ENCODE results near the gene EEF1AKMT3. TPM values are rescaled to one million over a fixed set of nuclear protein-coding genes. Genes with fewer than 3 reads are reported as not detected.

The EEF1AKMT3 gene
- total RNA-seq, 1 experiment from 2014 or later: 5.0 TPM

DNA sequence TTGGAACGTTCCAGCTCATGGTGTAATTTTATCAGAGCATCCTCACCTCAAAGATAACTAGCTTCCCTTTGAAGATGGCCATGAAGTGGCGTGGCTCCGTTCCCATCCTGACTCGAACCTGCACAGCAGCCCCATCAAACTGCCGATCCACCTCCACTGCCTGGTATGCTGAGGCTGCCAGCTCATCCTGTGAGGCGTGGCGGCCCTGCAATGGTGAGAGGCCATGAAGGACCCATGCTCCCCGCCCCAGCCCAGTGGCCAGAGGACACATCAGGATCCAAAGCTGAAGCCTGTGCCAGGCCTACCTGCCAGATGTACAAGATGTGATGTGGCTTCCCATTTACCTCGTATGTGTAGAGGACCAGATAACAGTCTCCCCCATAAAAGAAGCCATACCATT lies 34.9 kb downstream of the EEF1AKMT3 start:
- CTCF ChIA-PET: no interaction called here

More for the DNA sequence above, 34.9 kb downstream of the EEF1AKMT3 start:
- Histone ChIP-seq H3K4me2 (ENCODE audit: low read length) (no peak overlapping the region), H3K4me3 (replicated peaks in 1 of 2; ENCODE audit: low read depth in 1 of 2, low read length in 2 of 2) (no peak overlapping the region), H3K9ac (ENCODE audit: low read length) (no peak overlapping the region), H3K79me2 (ENCODE audit: insufficient read depth, low read length) (no peaks in the 10 kb centered on the region), H3K9me3 (ENCODE audit: control insufficient read depth in 1 of 2, insufficient read depth in 1 of 2, low read depth in 1 of 2, low read length in 2 of 2) (no peaks in the 10 kb centered on the region), H4K20me1 (ENCODE audit: insufficient read depth) (no peaks in the 10 kb centered on the region), H3K4me1 (ENCODE audit: control insufficient read depth in 1 of 2, insufficient read depth in 2 of 2, low read length in 2 of 2) (peaks cover 0 to 16% of the 10 kb centered on the region in 2 experiments; a peak in 2 of 4 replicates), H3K27ac (ENCODE audit: low read depth, low read length) (no peak overlapping the region), H3K36me3 (ENCODE audit: control insufficient read depth in 1 of 2, insufficient read depth in 2 of 2, low read length in 2 of 2) (no peaks in the 10 kb centered on the region), H3K9me2 (ENCODE audit: insufficient read depth) (no peaks in the 10 kb centered on the region), H2AFZ (ENCODE audit: low read depth, low read length, poor library complexity, severe bottlenecking) (no peak overlapping the region), H3K27me3 (ENCODE audit: insufficient read depth, low read length) (no peaks in the 10 kb centered on the region)
- TF ChIP-seq SIN3A (IDR thresholded peaks at IDR 0.05; ENCODE audit: low read depth) (no peak), CBX3 (IDR thresholded peaks at IDR 0.05; ENCODE audit: low read depth) (no peak), RAD21 (IDR thresholded peaks at IDR 0.05; ENCODE audit: low read depth) (no peak), EZH2 (IDR thresholded peaks at IDR 0.05) (no peak), CEBPB (IDR thresholded peaks at IDR 0.05; ENCODE audit: low read depth) (no peak), JUND (IDR thresholded peaks at IDR 0.05) (no peak), SP1 (IDR thresholded peaks at IDR 0.05; ENCODE audit: low read depth) (no peak), POLR2AphosphoS5 (IDR thresholded peaks at IDR 0.05; ENCODE audit: low read depth, low read length) (no peak), POLR2A (IDR thresholded peaks at IDR 0.05; ENCODE audit: borderline replicate concordance, extremely low read depth, insufficient read depth, insufficient read length) (no peak), ZNF274 (IDR thresholded peaks at IDR 0.05; ENCODE audit: low read depth, low read length) (no peak)
- TF ChIP-seq, protein P1, sequence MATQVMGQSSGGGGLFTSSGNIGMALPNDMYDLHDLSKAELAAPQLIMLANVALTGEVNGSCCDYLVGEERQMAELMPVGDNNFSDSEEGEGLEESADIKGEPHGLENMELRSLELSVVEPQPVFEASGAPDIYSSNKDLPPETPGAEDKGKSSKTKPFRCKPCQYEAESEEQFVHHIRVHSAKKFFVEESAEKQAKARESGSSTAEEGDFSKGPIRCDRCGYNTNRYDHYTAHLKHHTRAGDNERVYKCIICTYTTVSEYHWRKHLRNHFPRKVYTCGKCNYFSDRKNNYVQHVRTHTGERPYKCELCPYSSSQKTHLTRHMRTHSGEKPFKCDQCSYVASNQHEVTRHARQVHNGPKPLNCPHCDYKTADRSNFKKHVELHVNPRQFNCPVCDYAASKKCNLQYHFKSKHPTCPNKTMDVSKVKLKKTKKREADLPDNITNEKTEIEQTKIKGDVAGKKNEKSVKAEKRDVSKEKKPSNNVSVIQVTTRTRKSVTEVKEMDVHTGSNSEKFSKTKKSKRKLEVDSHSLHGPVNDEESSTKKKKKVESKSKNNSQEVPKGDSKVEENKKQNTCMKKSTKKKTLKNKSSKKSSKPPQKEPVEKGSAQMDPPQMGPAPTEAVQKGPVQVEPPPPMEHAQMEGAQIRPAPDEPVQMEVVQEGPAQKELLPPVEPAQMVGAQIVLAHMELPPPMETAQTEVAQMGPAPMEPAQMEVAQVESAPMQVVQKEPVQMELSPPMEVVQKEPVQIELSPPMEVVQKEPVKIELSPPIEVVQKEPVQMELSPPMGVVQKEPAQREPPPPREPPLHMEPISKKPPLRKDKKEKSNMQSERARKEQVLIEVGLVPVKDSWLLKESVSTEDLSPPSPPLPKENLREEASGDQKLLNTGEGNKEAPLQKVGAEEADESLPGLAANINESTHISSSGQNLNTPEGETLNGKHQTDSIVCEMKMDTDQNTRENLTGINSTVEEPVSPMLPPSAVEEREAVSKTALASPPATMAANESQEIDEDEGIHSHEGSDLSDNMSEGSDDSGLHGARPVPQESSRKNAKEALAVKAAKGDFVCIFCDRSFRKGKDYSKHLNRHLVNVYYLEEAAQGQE (IDR thresholded peaks at IDR 0.05; ENCODE audit: low read depth): no peak
- TF ChIP-seq, protein P2, sequence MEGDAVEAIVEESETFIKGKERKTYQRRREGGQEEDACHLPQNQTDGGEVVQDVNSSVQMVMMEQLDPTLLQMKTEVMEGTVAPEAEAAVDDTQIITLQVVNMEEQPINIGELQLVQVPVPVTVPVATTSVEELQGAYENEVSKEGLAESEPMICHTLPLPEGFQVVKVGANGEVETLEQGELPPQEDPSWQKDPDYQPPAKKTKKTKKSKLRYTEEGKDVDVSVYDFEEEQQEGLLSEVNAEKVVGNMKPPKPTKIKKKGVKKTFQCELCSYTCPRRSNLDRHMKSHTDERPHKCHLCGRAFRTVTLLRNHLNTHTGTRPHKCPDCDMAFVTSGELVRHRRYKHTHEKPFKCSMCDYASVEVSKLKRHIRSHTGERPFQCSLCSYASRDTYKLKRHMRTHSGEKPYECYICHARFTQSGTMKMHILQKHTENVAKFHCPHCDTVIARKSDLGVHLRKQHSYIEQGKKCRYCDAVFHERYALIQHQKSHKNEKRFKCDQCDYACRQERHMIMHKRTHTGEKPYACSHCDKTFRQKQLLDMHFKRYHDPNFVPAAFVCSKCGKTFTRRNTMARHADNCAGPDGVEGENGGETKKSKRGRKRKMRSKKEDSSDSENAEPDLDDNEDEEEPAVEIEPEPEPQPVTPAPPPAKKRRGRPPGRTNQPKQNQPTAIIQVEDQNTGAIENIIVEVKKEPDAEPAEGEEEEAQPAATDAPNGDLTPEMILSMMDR (IDR thresholded peaks at IDR 0.05 in 2 of 3, conservative IDR thresholded peaks at IDR 0.05 in 1 of 3; ENCODE audit: borderline replicate concordance in 1 of 3, insufficient read depth in 1 of 3, low read depth in 2 of 3, low read length in 2 of 3): no peak
- TF ChIP-seq, protein P3, sequence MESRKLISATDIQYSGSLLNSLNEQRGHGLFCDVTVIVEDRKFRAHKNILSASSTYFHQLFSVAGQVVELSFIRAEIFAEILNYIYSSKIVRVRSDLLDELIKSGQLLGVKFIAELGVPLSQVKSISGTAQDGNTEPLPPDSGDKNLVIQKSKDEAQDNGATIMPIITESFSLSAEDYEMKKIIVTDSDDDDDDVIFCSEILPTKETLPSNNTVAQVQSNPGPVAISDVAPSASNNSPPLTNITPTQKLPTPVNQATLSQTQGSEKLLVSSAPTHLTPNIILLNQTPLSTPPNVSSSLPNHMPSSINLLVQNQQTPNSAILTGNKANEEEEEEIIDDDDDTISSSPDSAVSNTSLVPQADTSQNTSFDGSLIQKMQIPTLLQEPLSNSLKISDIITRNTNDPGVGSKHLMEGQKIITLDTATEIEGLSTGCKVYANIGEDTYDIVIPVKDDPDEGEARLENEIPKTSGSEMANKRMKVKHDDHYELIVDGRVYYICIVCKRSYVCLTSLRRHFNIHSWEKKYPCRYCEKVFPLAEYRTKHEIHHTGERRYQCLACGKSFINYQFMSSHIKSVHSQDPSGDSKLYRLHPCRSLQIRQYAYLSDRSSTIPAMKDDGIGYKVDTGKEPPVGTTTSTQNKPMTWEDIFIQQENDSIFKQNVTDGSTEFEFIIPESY (IDR thresholded peaks at IDR 0.05; ENCODE audit: extremely low read depth, insufficient replicate concordance, low read length): no peak
- TF ChIP-seq, protein P4, sequence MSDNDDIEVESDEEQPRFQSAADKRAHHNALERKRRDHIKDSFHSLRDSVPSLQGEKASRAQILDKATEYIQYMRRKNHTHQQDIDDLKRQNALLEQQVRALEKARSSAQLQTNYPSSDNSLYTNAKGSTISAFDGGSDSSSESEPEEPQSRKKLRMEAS (IDR thresholded peaks at IDR 0.05): no peak
- TF ChIP-seq, protein P5, sequence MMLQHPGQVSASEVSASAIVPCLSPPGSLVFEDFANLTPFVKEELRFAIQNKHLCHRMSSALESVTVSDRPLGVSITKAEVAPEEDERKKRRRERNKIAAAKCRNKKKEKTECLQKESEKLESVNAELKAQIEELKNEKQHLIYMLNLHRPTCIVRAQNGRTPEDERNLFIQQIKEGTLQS (IDR thresholded peaks at IDR 0.05): no peak
- DNase-seq (ENCODE audit: low read depth, low spot score): no peak
- intact Hi-C loops (cut with micrococcal nuclease): no loop called here
- ATAC-seq: no peak
- no TSS peak for BruUV-seq (replicated peaks)
- RAD21 ChIA-PET (ENCODE audit: low non-redundant PET in 1 of 2, low total read pairs in 2 of 2, uncharacterized antibody in 2 of 2, unreplicated experiment in 2 of 2): no interaction called here
- POLR2A ChIA-PET: no interaction called here

Measured in HCT116 (cell line).